Ovary (tissue), 9 donors: ENCODE measurements around the gene DIP2C. TPM values are rescaled to one million over a fixed set of nuclear protein-coding genes. Genes with fewer than 3 reads are reported as not detected.

Experiments
- DNase-seq, 5 donors: peaks; one replicate each; pipeline ENCODE4 v3.0.0-alpha.2; 2019 to 2020
- H3K27ac ChIP-seq, 2 donors: fragments of 200-600 bp; one replicate each; pipeline versions ENCODE4 v1.5.1 to v1.8.0; 2019 to 2022
- H3K27me3 ChIP-seq: fragments of 200-600 bp; one replicate; pipeline ENCODE4 v1.8.0; 2022
- H3K36me3 ChIP-seq: fragments of 200-600 bp; sonication (generic); one replicate; pipeline ENCODE4 v1.5.1; 2019
- H3K4me1 ChIP-seq: one replicate; pipeline ENCODE4 v1.8.1; 2013; ENCODE audit warnings: mild to moderate bottlenecking, moderate library complexity; ENCODE audit not compliant: insufficient read depth
- H3K4me3 ChIP-seq: fragments of 200-600 bp; sonication (generic); one replicate; pipeline ENCODE4 v1.5.1; 2017
- H3K9me3 ChIP-seq, 2 donors: fragments of 200-600 bp in 1 of 2; sonication (generic) in 1 of 2; one replicate each; pipeline versions ENCODE4 v1.5.1 to v1.8.1; 2013 to 2019; ENCODE audit warnings: mild to moderate bottlenecking in 1 of 2, moderate library complexity in 1 of 2
- CTCF ChIP-seq, 3 donors: fragments of 450-650 bp in 2 of 3; fragments of 200-600 bp in 1 of 3; IDR thresholded peaks; one replicate each; pipeline versions ENCODE4 v1.5.1 to v1.8.0; 2016 to 2022; ENCODE audit warnings: antibody characterized with exemption in 3 of 3, mild to moderate bottlenecking in 1 of 3
- EP300 ChIP-seq: sonication (generic); formaldehyde crosslinking; IDR thresholded peaks from one replicate; pipeline ENCODE4 v1.6.1; 2017; ENCODE audit warnings: antibody characterized with exemption
- POLR2A ChIP-seq: fragments of 450-650 bp; IDR thresholded peaks from one replicate; pipeline ENCODE4 v1.6.1; 2017; ENCODE audit warnings: antibody characterized with exemption, mild to moderate bottlenecking, moderate library complexity
- WGBS, 3 donors: extraction: QIAGEN DNeasy Blood & Tissue Kit in 1 of 3; methylation state at CpG; one replicate each; pipeline versions ENCODE4 v1.1.5 to v1.1.7; 2013 to 2017; 5-methylcytosine and 5-hydroxymethylcytosine counted together
- intact Hi-C, 4 donors: fragments of 100-400 bp; cut with DNase I; formaldehyde crosslinking; loops; one replicate each; pipeline versions ENCODE4 v1.11.0 to v1.15.1; 2022 to 2023
- polyA plus RNA-seq, 2 donors: library from polyadenylated mRNA; stranded (reverse); fragments of 200-250 nt in 1 of 2; fragments of 350-450 nt in 1 of 2; fragmentation: Illumina TruSeq in 1 of 2; extraction: RNeasy Lipid Tissue Mini Kit (QIAGEN cat#74804) in 1 of 2; gene quantifications; one replicate each; pipeline ENCODE4 v1.2.3, GENCODE V29; 2013 to 2014
- total RNA-seq, 7 donors: library from RNA; depleted of rRNA in 2 of 7; stranded (reverse); fragments of >200 nt in 2 of 7; fragmentation: NEBNext Ultra II Directional in 3 of 7; extraction: Animal tissue kit (Norgen Biotek cat#: 25700) in 3 of 7; gene quantifications; one replicate each; pipeline versions ENCODE4 v1.1.0 to v1.2.4, GENCODE V29; 2016 to 2023
- donor health status: DM: no; HTN: no; CAD: no; lungs with moderate emphysema.
- donor health status: DM: no; HTN: no; CAD: no.
- donor health status: Bipolar disorder and iron deficiency.
- donor health status: DM: yes; HTN: yes; CAD: no.
- donor health status: DM: no; HTN: no; CAD: no.
- donor health status: DM: yes; HTN: yes; CAD: no.

DIP2C gene
- total and polyA plus RNA-seq, 9 donors, result 10.1 to 29.4 (median 22.2) TPM

GRCh38 chr10:637771-638195 lies 51.7 kb downstream of the DIP2C start:
- no peak for DNase-seq
- peaks cover 5% of the 10 kb centered on the region for H3K4me1 ChIP-seq
- H3K27ac ChIP-seq, result no peak overlapping the region
- no peaks in the 10 kb centered on the region for H3K27me3 ChIP-seq
- WGBS, 3 donors, result 90 to 95% (median 95%) methylated on average over 9 of the region's 9 CpGs
- H3K36me3 ChIP-seq, result no peaks in the 10 kb centered on the region
- TF ChIP-seq CTCF (IDR thresholded peaks at IDR 0.05) (no peak), POLR2A (no peak), EP300 (no peak)
- H3K9me3 ChIP-seq, result no peaks in the 10 kb centered on the region
- H3K4me3 ChIP-seq, result no peak overlapping the region
- intact Hi-C loops, result no loop called here

- Histone ChIP-seq H3K9me3 (no peaks in the 10 kb centered on the region), H3K4me1 (peaks cover 5% of the 10 kb centered on the region), H3K27ac (no peak overlapping the region), H3K4me3 (no peak overlapping the region), H3K36me3 (no peaks in the 10 kb centered on the region), H3K27me3 (no peaks in the 10 kb centered on the region)
- DNase-seq, result peak in 1 of 5 donors; percentile 7
- TF ChIP-seq CTCF (IDR thresholded peaks at IDR 0.05), result no peak
- TF ChIP-seq EP300, result no peak
- TF ChIP-seq POLR2A, result no peak
- intact Hi-C loops, result no loop called here
- 94 to 96% (median 95%) methylated on average over 8 of the region's 8 CpGs for WGBS, 3 donors
Measured at GRCh38 chr10:637221-637620, 52.2 kb downstream of the DIP2C start.

- intact Hi-C loops, result no loop called here
- 90 to 95% (median 92%) methylated on average over 19 of the region's 19 CpGs for WGBS, 3 donors
- Histone ChIP-seq H3K9me3 (no peaks in the 10 kb centered on the region), H3K4me1 (peaks cover 5% of the 10 kb centered on the region), H3K36me3 (no peaks in the 10 kb centered on the region), H3K27ac (no peak overlapping the region), H3K4me3 (no peak overlapping the region), H3K27me3 (no peaks in the 10 kb centered on the region)
- TF ChIP-seq POLR2A, result no peak
- TF ChIP-seq CTCF (IDR thresholded peaks at IDR 0.05), result no peak
- no peak for TF ChIP-seq EP300
- DNase-seq, result peak in 2 of 5 donors; percentile 14 to 33
Measured at GRCh38 chr10:636769-637168, 52.7 kb downstream of the DIP2C start.

GRCh38 chr10:636016-636730 lies 53.3 kb downstream of the DIP2C start:
- intact Hi-C loops, result no loop called here
- TF ChIP-seq POLR2A, result no peak
- no peak for TF ChIP-seq EP300
- no peak for TF ChIP-seq CTCF (IDR thresholded peaks at IDR 0.05)
- H3K4me3 ChIP-seq, result no peak overlapping the region
- no peaks in the 10 kb centered on the region for H3K9me3 ChIP-seq
- no peaks in the 10 kb centered on the region for H3K36me3 ChIP-seq
- H3K27me3 ChIP-seq, result no peaks in the 10 kb centered on the region
- WGBS, 3 donors, result 94 to 97% (median 95%) methylated on average over 25 of the region's 25 CpGs
- H3K4me1 ChIP-seq, result peaks cover 5% of the 10 kb centered on the region
- DNase-seq, result peak in 1 of 5 donors; percentile 13
- no peak overlapping the region for H3K27ac ChIP-seq
